IMR-90 (cell line): ENCODE measurements around the gene ABHD10. TPM values are rescaled to one million over a fixed set of nuclear protein-coding genes. Genes with fewer than 3 reads are reported as not detected.

Source experiments
- ATAC-seq: fragments of 200-7000 bp; cut with Tn5 transposase; 2 replicates; pipeline ENCODE4 v1.9.1; 2020; ENCODE audit warnings: low read depth, mild to moderate bottlenecking, moderate library complexity
- BruUV-seq: library from RNA; stranded (reverse); fragments of 400-500 nt; replicated peaks from 2 replicates; lab custom pipeline; 2021; lab: Mats Ljungman, UMichigan
- CTCF ChIA-PET: fragments of 300-600 bp; formaldehyde crosslinking; extraction: SDS; loops from one replicate; lab custom pipeline; 2021; ENCODE audit warnings: antibody characterized with exemption; lab: Yijun Ruan, JAX
- POLR2A ChIA-PET: fragments of 300-600 bp; sonication (Branson Sonifier 250); formaldehyde crosslinking; loops from one replicate; lab custom pipeline; 2022; ENCODE audit warnings: antibody characterized with exemption; ENCODE audit not compliant: unreplicated experiment; lab: Charles Lee
- DNase-seq: peaks from one replicate; pipeline ENCODE4 v3.0.0; 2013
- H2AFZ ChIP-seq: replicated peaks from 2 replicates; pipeline ENCODE3; 2013; ENCODE audit warnings: low read length, mild to moderate bottlenecking; ENCODE audit not compliant: poor library complexity
- H2AK5ac ChIP-seq: 2 replicates; pipeline ENCODE4 v1.6.1; 2013; ENCODE audit warnings: low read depth, low read length, inconsistent platforms
- H2AK9ac ChIP-seq: replicated peaks from 2 replicates; pipeline ENCODE3; 2013; ENCODE audit warnings: mild to moderate bottlenecking, low read depth, low read length, moderate library complexity; ENCODE audit not compliant: poor library complexity
- H2BK120ac ChIP-seq: 2 replicates; pipeline ENCODE4 v1.6.1; 2013; ENCODE audit warnings: low read depth, low read length, inconsistent platforms
- H2BK15ac ChIP-seq: 3 replicates; pipeline ENCODE4 v1.6.1; 2013; ENCODE audit warnings: low read depth, low read length, inconsistent platforms
- H2BK20ac ChIP-seq: 2 replicates; pipeline ENCODE4 v1.6.1; 2013; ENCODE audit warnings: low read depth, mild to moderate bottlenecking, inconsistent platforms, low read length, moderate library complexity
- H2BK5ac ChIP-seq: 2 replicates; pipeline ENCODE4 v1.6.1; 2013; ENCODE audit warnings: mild to moderate bottlenecking, low read depth, low read length, inconsistent platforms; ENCODE audit not compliant: poor library complexity, severe bottlenecking
- H3K14ac ChIP-seq: replicated peaks from 2 replicates; pipeline ENCODE4 v1.6.1; 2013; ENCODE audit warnings: low read depth, low read length, inconsistent platforms
- H3K18ac ChIP-seq: 2 replicates; pipeline ENCODE4 v1.6.1; 2013; ENCODE audit warnings: low read depth, low read length, control low read depth
- H3K23ac ChIP-seq: 2 replicates; pipeline ENCODE4 v1.6.1; 2013; ENCODE audit warnings: low read depth, low read length, inconsistent platforms
- H3K27ac ChIP-seq: 2 replicates; pipeline ENCODE4 v1.5.1; 2013; ENCODE audit warnings: mild to moderate bottlenecking, control low read depth, low read length; ENCODE audit not compliant: insufficient read depth
- H3K27me3 ChIP-seq: 2 replicates; pipeline ENCODE4 v1.6.1; 2013; ENCODE audit warnings: low read length; ENCODE audit not compliant: control insufficient read depth, insufficient read depth
- H3K36me3 ChIP-seq: 2 replicates; pipeline ENCODE4 v1.6.1; 2013; ENCODE audit warnings: low read length, mixed read lengths; ENCODE audit not compliant: control insufficient read depth, insufficient read depth
- H3K4ac ChIP-seq: 2 replicates; pipeline ENCODE4 v1.6.1; 2013; ENCODE audit warnings: low read depth, low read length, inconsistent platforms
- H3K4me1 ChIP-seq: 2 replicates; pipeline ENCODE4 v1.6.1; 2013; ENCODE audit warnings: low read length, mixed read lengths; ENCODE audit not compliant: control insufficient read depth, insufficient read depth
- H3K4me2 ChIP-seq: 2 replicates; pipeline ENCODE4 v1.6.1; 2013; ENCODE audit warnings: low read depth, mild to moderate bottlenecking, control low read depth, low read length, moderate library complexity
- H3K4me3 ChIP-seq: 2 replicates; pipeline ENCODE4 v1.5.1; 2013; ENCODE audit warnings: low read depth, mild to moderate bottlenecking, control low read depth, low read length, moderate library complexity; ENCODE audit not compliant: insufficient read depth
- H3K56ac ChIP-seq: 2 replicates; pipeline ENCODE4 v1.6.1; 2013; ENCODE audit warnings: low read length, inconsistent platforms; ENCODE audit not compliant: insufficient read depth; ENCODE audit errors: extremely low read depth
- H3K79me1 ChIP-seq, 2 experiments: 2 replicates each; pipeline ENCODE4 v1.6.1; 2013; ENCODE audit warnings: low read length in 2 of 2, inconsistent platforms in 1 of 2, low read depth in 1 of 2
- H3K9ac ChIP-seq: 2 replicates; pipeline ENCODE4 v1.6.1; 2013; ENCODE audit warnings: low read depth, low read length, control low read depth
- H3K9me1 ChIP-seq: 2 replicates; pipeline ENCODE4 v1.6.1; 2013; ENCODE audit warnings: low read length, inconsistent platforms; ENCODE audit not compliant: insufficient read depth
- H3K9me3 ChIP-seq: 2 replicates; pipeline ENCODE4 v1.6.1; 2013; ENCODE audit warnings: low read length; ENCODE audit not compliant: control insufficient read depth, insufficient read depth
- H4K20me1 ChIP-seq: 2 replicates; pipeline ENCODE4 v1.6.1; 2013; ENCODE audit warnings: low read length, inconsistent platforms; ENCODE audit not compliant: insufficient read depth
- H4K5ac ChIP-seq: 2 replicates; pipeline ENCODE4 v1.6.1; 2013; ENCODE audit warnings: mild to moderate bottlenecking, low read depth, low read length, control low read depth
- H4K8ac ChIP-seq, 2 experiments: 2 replicates each; pipeline ENCODE4 v1.6.1; 2013; ENCODE audit warnings: low read depth in 2 of 2, low read length in 2 of 2, control low read depth in 1 of 2, inconsistent platforms in 1 of 2
- H4K91ac ChIP-seq: 2 replicates; pipeline ENCODE4 v1.6.1; 2013; ENCODE audit warnings: low read depth, low read length, inconsistent platforms; ENCODE audit not compliant: insufficient read depth
- BHLHE40 ChIP-seq: fragments of 150-350 bp; IDR thresholded peaks from 2 replicates; pipeline ENCODE4 v1.6.1; 2016; ENCODE audit warnings: mild to moderate bottlenecking, low read depth, low read length
- CEBPB ChIP-seq: IDR thresholded peaks from 2 replicates; pipeline ENCODE4 v1.6.1; 2012; ENCODE audit warnings: low read depth, low read length, improper control_type of control experiment
- CHD1 ChIP-seq: IDR thresholded peaks from 2 replicates; pipeline ENCODE4 v1.6.1; 2012; ENCODE audit warnings: low read depth, low read length, improper control_type of control experiment
- CTCF ChIP-seq: conservative IDR thresholded peaks from 2 replicates; pipeline ENCODE4 v1.5.1; 2012; ENCODE audit warnings: mild to moderate bottlenecking, low read depth, low read length, improper control_type of control experiment
- ELK1 ChIP-seq: fragments of 150-350 bp; IDR thresholded peaks from 2 replicates; pipeline ENCODE4 v1.6.1; 2016; ENCODE audit warnings: low read depth, mild to moderate bottlenecking, low read length, moderate library complexity, borderline replicate concordance
- FOS ChIP-seq: fragments of 150-350 bp; IDR thresholded peaks from 2 replicates; pipeline ENCODE4 v1.6.1; 2016; ENCODE audit warnings: low read depth, low read length
- MAFK ChIP-seq: IDR thresholded peaks from 2 replicates; pipeline ENCODE4 v1.6.1; 2012; ENCODE audit warnings: low read depth, low read length, improper control_type of control experiment
- MXI1 ChIP-seq: IDR thresholded peaks from 2 replicates; pipeline ENCODE4 v1.6.1; 2012; ENCODE audit warnings: low read depth, mild to moderate bottlenecking, low read length, moderate library complexity, borderline replicate concordance
- NFE2L2 ChIP-seq: fragments of 150-350 bp; IDR thresholded peaks from 2 replicates; pipeline ENCODE4 v1.6.1; 2016; ENCODE audit warnings: low read depth, mild to moderate bottlenecking, low read length
- POLR2A ChIP-seq: IDR thresholded peaks from 2 replicates; pipeline ENCODE4 v1.6.1; 2012; ENCODE audit warnings: mild to moderate bottlenecking, low read depth, low read length
- RAD21 ChIP-seq: IDR thresholded peaks from 2 replicates; pipeline ENCODE4 v1.6.1; 2012; ENCODE audit warnings: low read length, improper control_type of control experiment
- RCOR1 ChIP-seq: IDR thresholded peaks from 2 replicates; pipeline ENCODE4 v1.6.1; 2012; ENCODE audit warnings: mild to moderate bottlenecking, low read length, improper control_type of control experiment; ENCODE audit not compliant: insufficient replicate concordance
- RFX5 ChIP-seq: IDR thresholded peaks from 2 replicates; pipeline ENCODE4 v1.8.0; 2012; ENCODE audit warnings: low read depth, mild to moderate bottlenecking, low read length, moderate library complexity
- SMC3 ChIP-seq: fragments of 150-350 bp; IDR thresholded peaks from 2 replicates; pipeline ENCODE4 v1.6.1; 2016; ENCODE audit warnings: low read depth, mild to moderate bottlenecking, antibody characterized with exemption, low read length, moderate library complexity
- USF2 ChIP-seq: fragments of 150-350 bp; IDR thresholded peaks from 2 replicates; pipeline ENCODE4 v1.6.1; 2017; ENCODE audit warnings: mild to moderate bottlenecking, antibody characterized with exemption, low read length, low read depth
- WGBS, 2 experiments: methylation state at CpG; one replicate each; pipeline versions ENCODE4 v1.1.5 to v1.1.7; 2013; ENCODE audit warnings: missing lambda C conversion rate in 2 of 2; ENCODE audit not compliant: insufficient read length in 1 of 2; ENCODE audit errors: extremely low coverage in 2 of 2; 5-methylcytosine and 5-hydroxymethylcytosine counted together
- dilution Hi-C: fragments of 300-500 bp; cut with HindIII; formaldehyde crosslinking; loops from one replicate; pipeline ENCODE4 v1.14.3; 2018; ENCODE audit warnings: low sequenced_read_pairs; ENCODE audit not compliant: unreplicated experiment
- in situ Hi-C: fragments of 300-500 bp; cut with MboI; formaldehyde crosslinking; loops from 3 replicates; pipeline ENCODE4 v1.14.3; 2019; ENCODE audit warnings: low sequenced_read_pairs, inconsistent platforms, mixed read lengths
- intact Hi-C: fragments of 100-400 bp; cut with micrococcal nuclease; formaldehyde crosslinking; loops from 2 replicates; pipeline ENCODE4 v1.10.0; 2022
- polyA plus RNA-seq, 3 experiments: library from polyadenylated mRNA; depleted of rRNA; stranded (reverse); fragments of >200 nt; gene quantifications; 2 replicates each; pipeline ENCODE4 v1.2.3, GENCODE V29; 2012; ENCODE audit warnings: low replicate concordance in 1 of 3
- total RNA-seq: library from RNA; depleted of rRNA; stranded (reverse); fragments of >200 nt; gene quantifications from 2 replicates; pipeline ENCODE4 v1.2.3, GENCODE V29; 2012

ABHD10 gene
- total and polyA plus RNA-seq, 2 of the 4 experiments (the other 2 are of a cell fraction) = 24.7 to 57.2 TPM

GRCh38 chr3:111967651-111968274 lies 11.1 kb upstream of the ABHD10 start:
- intact Hi-C loops (loop anchor here (1.0 to 10.0 kb wide), 5 partner anchors 72 to 393 kb away; no protein-coding TSS in a partner anchor), dilution Hi-C loops (loop anchor here (25.0 kb wide), 1 partner anchor 255 kb away; no protein-coding TSS in a partner anchor), in situ Hi-C loops (loop anchor here (25.0 kb wide), 1 partner anchor 380 kb away; the partner anchor contains the start of gene ZBED2)
- Histone ChIP-seq H2BK20ac (no peak overlapping the region), H3K4ac (no peak overlapping the region), H3K9me1 (peaks cover 2% of the 10 kb centered on the region; the same call in 1 of the 2 replicates), H4K91ac (no peak overlapping the region), H3K18ac (no peak overlapping the region), H2BK5ac (no peak overlapping the region), H3K27me3 (no peaks in the 10 kb centered on the region), H3K4me3 (no peak overlapping the region), H4K5ac (no peak overlapping the region), H3K4me1 (peaks cover 1% of the 10 kb centered on the region; the same call in 1 of the 2 replicates), H3K23ac (no peak overlapping the region), H2BK15ac (no peak overlapping the region), H3K36me3 (peaks cover 1% of the 10 kb centered on the region), H3K4me2 (no peak overlapping the region), H4K8ac (no peak overlapping the region), H2BK120ac (no peak overlapping the region), H3K27ac (no peak overlapping the region), H3K56ac (no peak overlapping the region), H2AK5ac (no peak overlapping the region), H2AK9ac (no peak overlapping the region), H3K9me3 (no peaks in the 10 kb centered on the region), H3K14ac (no peak overlapping the region), H4K20me1 (no peaks in the 10 kb centered on the region), H2AFZ (no peak overlapping the region), H3K79me1 (no peaks in the 10 kb centered on the region), H3K9ac (no peak overlapping the region)
- WGBS, 2 experiments = 9% methylated on average over 7 of the region's 8 CpGs; no CpG with 5 or more reads in 1 of the 2 experiments
- peak; percentile 90 for ATAC-seq
- no TSS peak for BruUV-seq
- CTCF ChIA-PET = interaction anchor here (0.6 to 2.9 kb wide), 18 partner anchors 10 to 1725 kb away, joined by 3 to 28 read pairs (median 5); no protein-coding TSS in a partner anchor
- DNase-seq = peak; percentile 83
- POLR2A ChIA-PET = no interaction called here
- TF ChIP-seq RAD21 = peak; percentile 96
- TF ChIP-seq RFX5 = no peak
- peak; percentile 90 for TF ChIP-seq CTCF
- no peak for TF ChIP-seq MAFK
- no peak for TF ChIP-seq USF2
- TF ChIP-seq SMC3 = peak; percentile 98
- TF ChIP-seq CHD1 = no peak
- TF ChIP-seq MXI1 = no peak
- no peak for TF ChIP-seq FOS
- TF ChIP-seq RCOR1 = no peak
- no peak for TF ChIP-seq ELK1
- TF ChIP-seq BHLHE40 = no peak
- TF ChIP-seq POLR2A = peak; percentile 39; the same call in 1 of the 2 replicates
- no peak for TF ChIP-seq CEBPB
- no peak for TF ChIP-seq NFE2L2
